Measurements from ENCODE around the gene SLC6A13. TPM values are rescaled to one million over a fixed set of nuclear protein-coding genes. Genes with fewer than 3 reads are reported as not detected.

The SLC6A13 gene
- total RNA-seq, 1 donor from 2014 or later: 0.40 TPM

DNA sequence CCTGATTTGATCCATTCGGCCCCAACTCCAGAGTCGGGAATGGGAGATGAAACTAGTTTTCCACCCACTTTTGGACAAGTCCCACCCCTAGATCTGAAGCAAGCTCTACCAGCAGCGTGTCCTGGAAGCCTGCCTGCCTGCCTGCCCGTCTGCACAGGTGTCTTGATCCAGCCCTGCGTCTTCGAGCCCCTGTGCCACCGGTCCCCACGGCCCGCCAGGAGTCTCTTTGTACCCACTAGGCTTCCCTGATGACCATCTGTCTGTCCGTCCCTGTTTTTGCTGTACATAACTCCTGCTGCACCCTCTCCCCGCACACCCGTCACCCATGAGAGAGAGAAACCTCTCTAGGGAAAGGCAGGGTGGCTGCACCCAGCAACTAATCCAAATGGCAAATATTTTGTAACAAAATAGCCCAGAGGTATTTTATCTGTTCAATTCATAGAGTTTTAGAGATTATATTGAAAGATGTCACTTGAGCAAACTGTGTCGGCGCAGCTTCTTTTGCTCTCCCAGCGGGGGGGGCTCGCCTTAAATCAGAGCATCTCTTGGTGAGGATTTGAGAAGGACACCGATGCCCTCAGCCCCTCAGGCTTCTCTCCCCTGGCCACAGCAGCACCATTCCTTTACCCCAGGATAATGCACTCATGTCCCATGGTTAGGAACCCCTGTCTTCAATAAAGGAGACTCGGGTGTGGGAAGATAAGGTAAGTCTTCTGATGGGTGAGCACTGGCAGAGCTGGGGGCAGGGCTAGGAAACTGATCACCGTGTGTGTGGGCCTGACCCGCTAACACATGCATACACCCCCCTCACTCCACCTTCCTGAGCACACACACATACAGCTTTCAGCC lies 84.4 kb downstream of the SLC6A13 start:
- no peak for DNase-seq (ENCODE audit: low spot score)

DNA sequence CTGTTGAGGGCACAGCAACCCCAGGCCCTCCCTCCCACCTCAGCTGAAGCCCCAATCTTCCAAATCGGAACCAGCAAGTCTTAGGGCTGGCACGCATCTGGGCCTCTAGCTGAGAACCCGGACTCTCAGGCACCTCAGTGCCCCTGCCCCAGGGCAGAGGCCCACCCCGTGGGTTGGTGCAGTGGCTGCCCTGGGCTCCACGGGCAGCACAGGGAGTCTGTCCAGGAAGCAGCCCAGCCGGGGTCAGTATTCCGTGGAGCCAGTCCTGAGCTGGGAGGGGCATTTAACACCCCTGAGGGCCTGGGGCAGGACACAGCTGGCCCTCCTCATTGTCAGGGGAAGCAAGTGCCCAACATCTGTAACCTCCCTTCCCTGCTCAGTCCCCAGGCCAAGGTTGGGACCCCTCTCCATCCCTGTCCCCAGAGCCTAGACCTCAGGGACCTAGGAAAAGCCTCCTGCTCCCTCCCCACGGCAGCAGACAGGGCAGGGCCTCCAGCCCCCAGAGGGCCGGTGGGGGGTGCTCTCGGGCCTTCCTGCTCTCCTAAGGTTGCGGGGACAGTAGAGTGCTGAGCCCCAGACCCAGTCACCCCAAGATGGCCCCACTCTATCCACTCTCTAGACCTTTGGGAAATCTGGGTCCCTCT lies 85.2 kb downstream of the SLC6A13 start:
- DNase-seq (ENCODE audit: low spot score): no peak

DNA sequence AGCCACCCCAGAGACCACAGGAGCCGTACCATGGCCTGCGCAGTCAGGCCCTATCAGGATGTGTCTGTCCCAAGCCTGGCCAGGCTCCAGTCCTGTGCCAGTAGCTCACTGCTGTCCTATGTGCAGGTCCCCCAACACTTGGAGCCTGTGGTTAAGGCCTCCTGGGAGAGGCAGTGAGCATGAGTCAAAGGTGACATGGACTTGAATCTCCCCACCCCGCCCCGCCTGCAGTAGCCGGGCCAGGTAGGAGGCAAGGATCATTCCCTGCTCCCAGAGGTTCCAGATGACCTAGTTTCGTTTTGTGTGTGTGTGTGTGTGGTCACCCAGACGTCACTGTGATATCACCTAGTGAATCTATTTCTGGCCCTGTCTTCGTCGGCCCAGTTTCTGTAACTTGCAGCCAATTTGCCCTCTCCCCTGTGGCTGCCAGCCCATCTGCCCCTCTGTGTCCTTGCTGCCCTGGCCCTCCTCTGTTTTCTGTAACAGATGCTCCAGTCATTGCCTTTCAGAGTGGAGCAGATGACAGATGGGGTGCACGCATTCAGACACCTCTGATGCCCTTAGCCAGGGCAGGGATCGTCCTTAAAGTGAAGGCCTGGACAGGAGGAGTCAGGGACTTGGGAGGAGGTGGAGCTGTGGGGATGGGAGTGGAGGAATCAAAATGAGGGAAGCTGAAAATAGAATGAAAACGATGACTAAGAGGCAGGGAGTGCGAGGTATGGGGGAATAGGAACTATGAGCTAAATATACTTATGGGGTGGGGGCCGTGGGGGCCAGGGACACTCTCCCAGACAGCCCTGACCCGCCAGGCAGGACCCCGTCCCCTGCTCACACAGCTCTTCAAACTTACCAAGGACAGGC lies 86.1 kb downstream of the SLC6A13 start:
- DNase-seq (ENCODE audit: low spot score): peak; percentile 62

DNA sequence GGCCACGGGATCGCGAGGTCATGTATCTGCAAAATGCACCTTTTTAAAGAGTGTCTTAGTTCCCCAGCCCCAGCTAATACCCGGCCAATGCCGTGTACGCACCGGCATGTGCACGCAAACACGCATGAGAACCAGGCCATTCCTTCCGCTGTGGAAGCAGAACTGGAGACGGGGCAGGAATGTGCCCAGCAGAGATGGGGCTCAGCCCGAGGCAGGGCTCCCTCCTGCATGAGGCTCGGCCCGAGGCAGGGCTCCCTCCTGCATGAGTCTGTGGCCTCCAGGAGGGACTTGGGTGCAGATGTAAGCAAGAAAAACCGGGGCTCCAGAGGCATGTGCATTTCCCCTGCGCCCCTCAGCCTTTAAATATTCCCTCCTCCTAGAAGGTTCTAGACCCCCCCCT lies 86.9 kb downstream of the SLC6A13 start:
- no peak for DNase-seq (ENCODE audit: low spot score)

DNA sequence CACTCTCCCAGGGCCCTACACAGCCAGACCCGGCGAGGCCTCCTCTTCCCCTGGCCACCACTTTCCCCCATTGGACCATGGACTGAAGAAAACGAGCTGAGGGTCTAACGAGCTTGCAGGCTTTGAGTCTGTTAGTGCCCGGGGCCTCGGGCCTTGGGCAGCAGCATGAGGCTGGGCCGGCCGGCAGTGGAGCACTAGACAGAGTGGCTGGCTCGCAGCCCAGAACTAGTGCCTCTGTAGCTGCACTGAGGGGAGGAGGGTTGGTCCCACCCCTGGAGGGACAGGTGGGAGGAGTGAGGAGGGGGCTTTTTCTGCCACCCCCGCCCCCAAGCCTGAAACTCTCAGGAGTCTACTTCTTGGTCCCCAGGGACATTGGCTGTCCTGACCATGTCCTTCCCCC lies 87.4 kb downstream of the SLC6A13 start:
- DNase-seq (ENCODE audit: low spot score): no peak

DNA sequence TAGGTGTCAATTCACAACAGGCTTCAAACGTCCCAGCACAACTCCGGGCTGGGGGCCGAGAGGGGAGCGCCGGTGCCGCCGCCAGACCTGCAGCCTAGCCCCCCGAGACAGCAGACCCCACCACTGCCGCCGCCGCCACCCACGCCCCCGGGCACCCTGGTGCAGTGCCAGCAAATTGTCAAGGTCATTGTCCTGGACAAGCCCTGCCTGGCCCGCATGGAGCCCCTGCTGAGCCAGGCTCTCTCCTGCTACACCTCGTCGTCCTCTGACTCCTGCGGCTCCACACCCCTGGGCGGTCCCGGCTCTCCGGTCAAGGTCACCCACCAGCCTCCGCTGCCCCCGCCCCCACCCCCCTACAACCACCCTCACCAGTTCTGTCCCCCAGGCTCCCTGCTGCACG lies 88.0 kb downstream of the SLC6A13 start:
- DNase-seq (ENCODE audit: low spot score): no peak

DNA sequence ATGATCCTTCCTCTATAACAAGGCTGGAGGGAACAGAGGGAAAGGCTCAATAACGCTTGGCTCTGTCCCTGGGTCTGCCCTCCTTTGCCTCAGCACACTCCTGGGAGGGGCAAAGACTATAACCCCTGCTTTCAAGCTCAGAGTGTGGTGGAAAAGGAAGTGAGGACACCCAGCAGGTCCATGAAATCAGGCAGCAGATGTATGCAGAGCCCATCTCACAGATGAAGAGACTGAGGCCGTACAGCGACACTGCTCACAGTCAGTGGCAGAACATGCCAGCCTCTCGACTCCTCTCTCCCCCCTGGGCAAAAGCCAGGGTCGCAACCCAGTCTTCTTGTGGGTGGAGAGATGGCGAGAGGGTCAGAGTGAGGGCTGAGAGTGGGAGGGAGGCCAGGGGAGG lies 88.5 kb downstream of the SLC6A13 start:
- DNase-seq (ENCODE audit: low spot score): no peak

DNA sequence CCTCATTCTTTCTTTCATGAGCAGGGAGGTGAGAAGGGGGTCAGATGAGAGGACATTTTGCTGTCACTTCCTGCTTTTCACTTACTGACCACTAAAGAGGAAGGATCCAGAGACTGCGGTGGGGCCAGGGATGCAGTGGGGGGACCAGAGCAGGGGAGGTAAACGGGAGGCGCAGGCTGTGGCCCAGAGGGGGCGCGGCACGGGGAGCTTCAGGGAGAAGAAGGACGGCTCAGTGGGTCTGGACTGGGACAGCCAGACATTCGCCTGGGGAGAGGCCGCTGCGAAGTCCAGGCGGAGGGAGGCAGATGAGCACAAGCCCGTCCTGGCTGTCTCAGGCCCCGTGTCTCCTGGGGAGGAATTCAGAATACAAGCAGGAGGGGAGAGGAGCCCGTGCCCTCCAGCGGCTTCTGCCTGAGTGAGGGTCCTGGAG lies 89.9 kb downstream of the SLC6A13 start:
- DNase-seq (ENCODE audit: low spot score): no peak

DNA sequence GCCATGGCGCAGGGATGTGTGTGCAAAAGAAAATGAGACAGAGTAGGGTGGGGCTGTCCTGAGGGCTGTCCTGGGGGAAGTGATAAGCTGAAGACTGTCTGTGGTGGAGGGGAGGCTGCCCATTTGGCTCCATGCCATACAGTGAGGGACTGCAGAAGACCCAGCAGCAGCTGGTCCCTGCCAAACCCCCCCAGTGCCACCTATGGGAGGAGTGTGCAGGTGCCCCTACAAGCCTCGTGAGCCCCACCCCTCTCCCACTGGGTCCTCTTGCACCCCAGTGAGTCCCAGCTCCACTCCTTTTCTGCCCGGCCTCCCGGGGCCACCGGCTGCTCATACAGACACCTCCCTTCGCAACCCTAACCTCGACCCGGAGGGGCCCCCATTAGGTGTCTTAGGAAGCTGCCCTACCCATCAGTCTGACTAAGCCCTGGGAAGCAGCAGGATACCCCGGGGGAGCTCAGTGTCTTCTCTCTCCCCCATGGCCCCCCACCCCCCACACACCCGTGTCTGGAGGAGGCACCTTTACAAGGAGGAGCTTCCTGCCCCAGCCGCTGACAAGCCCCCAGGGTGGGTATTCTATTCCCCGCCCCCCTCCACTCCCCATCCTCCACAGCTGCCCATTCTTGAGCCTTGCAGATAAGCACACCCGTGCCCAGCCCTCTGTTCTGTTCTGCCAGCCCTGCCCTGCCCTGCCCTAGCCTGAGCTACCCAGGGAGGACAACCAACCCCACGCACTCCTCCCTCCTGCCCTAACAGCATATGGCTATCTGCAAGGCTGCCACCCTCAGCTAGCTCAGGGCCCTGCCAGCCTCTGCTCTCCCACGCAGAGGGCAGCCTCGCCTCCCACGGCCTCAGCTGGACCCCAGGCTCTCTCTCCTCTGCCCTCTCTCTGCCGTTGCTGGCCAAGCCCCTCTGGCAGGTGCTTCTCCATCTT lies 90.6 kb downstream of the SLC6A13 start:
- peak; percentile 28 for DNase-seq (ENCODE audit: low spot score)

DNA sequence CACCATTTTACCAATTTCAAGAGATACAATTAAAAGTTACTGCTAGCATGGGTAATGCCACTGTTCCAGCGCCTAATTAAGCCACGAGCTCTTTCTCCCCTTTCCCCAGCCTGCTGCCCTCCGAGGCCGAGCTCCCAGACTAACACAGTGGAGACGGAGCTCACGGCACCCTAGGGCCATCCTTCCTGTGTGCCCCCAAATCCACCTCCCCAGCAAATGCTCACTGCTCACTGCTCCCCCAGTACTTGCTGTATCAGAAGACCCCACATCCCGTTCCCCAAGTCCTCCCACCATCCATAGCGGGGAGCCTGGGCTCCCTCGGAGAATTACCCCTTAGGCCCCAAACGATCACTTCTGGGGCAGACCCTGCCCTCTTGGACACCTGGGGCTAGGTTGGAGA lies 91.4 kb downstream of the SLC6A13 start:
- no peak for DNase-seq (ENCODE audit: low spot score)

Other genes starting within 250 kb of the SLC6A13 start
- 1.6 TPM for gene IQSEC3, start 196.1 kb downstream of the SLC6A13 start, total RNA-seq
- 1.2 TPM for gene SLC6A12, start 48.7 kb downstream of the SLC6A13 start, total RNA-seq
- 75.2 TPM for gene KDM5A, start 126.5 kb upstream of the SLC6A13 start, total RNA-seq
- 5.3 TPM for gene CCDC77, start 138.8 kb upstream of the SLC6A13 start, total RNA-seq
- gene B4GALNT3, start 197.1 kb upstream of the SLC6A13 start, total RNA-seq: 26.4 TPM

Measured in mucosa of gallbladder (tissue), 1 donor.